Suprapubic skin (tissue), 4 donors: ENCODE data around the gene PTPRF. TPM values are rescaled to one million over a fixed set of nuclear protein-coding genes. Genes with fewer than 3 reads are reported as not detected.

Experiments used
- DNase-seq, 2 donors: peaks; one replicate each; pipeline ENCODE4 v3.0.0-alpha.2; 2019; ENCODE audit warnings: low spot score in 2 of 2
- H3K27ac ChIP-seq: fragments of 200-600 bp; sonication (generic); one replicate; pipeline ENCODE4 v1.5.1; 2019
- H3K27me3 ChIP-seq: fragments of 200-600 bp; sonication (generic); one replicate; pipeline ENCODE4 v1.5.1; 2019
- H3K36me3 ChIP-seq: fragments of 200-600 bp; sonication (generic); one replicate; pipeline ENCODE4 v1.5.1; 2019
- H3K4me1 ChIP-seq: fragments of 200-600 bp; sonication (generic); one replicate; pipeline ENCODE4 v1.5.1; 2019
- H3K4me3 ChIP-seq: fragments of 200-600 bp; sonication (generic); one replicate; pipeline ENCODE4 v1.5.1; 2019; ENCODE audit warnings: mild to moderate bottlenecking
- H3K9me3 ChIP-seq: fragments of 200-600 bp; sonication (generic); one replicate; pipeline ENCODE4 v1.5.1; 2019
- CTCF ChIP-seq, 2 donors: fragments of 200-600 bp in 1 of 2; fragments of 450-650 bp in 1 of 2; sonication (generic) in 1 of 2; IDR thresholded peaks; one replicate each; pipeline ENCODE4 v1.5.1; 2016 to 2019; ENCODE audit warnings: antibody characterized with exemption in 2 of 2, mild to moderate bottlenecking in 1 of 2, moderate library complexity in 1 of 2
- EP300 ChIP-seq: sonication (generic); formaldehyde crosslinking; IDR thresholded peaks from one replicate; pipeline ENCODE4 v1.6.1; 2017; ENCODE audit warnings: antibody characterized with exemption
- POLR2A ChIP-seq, 2 donors: fragments of 450-650 bp; IDR thresholded peaks; one replicate each; pipeline ENCODE4 v1.6.1; 2017; ENCODE audit warnings: antibody characterized with exemption in 2 of 2, mild to moderate bottlenecking in 2 of 2, moderate library complexity in 2 of 2
- POLR2AphosphoS5 ChIP-seq, 3 donors: sonication (generic); formaldehyde crosslinking; IDR thresholded peaks; one replicate each; pipeline ENCODE4 v1.6.1; 2017; ENCODE audit warnings: antibody characterized with exemption in 3 of 3
- WGBS: methylation state at CpG from one replicate; pipeline ENCODE4 v1.1.5; 2018; 5-methylcytosine and 5-hydroxymethylcytosine counted together
- total RNA-seq, 4 donors: library from RNA; depleted of rRNA; stranded (reverse); fragments of >200 nt; gene quantifications; one replicate each; pipeline ENCODE4 v1.1.0, GENCODE V29; 2016

The PTPRF gene
- total RNA-seq, 4 donors from 2014 or later = 209 to 373 (median 289) TPM

GRCh38 chr1:43538143-43538487 lies 7.4 kb downstream of the PTPRF start:
- DNase-seq = no peak
- TF ChIP-seq CTCF (IDR thresholded peaks at IDR 0.05) = no peak
- TF ChIP-seq POLR2AphosphoS5 (IDR thresholded peaks at IDR 0.05) = no peak
- TF ChIP-seq EP300 = no peak
- TF ChIP-seq POLR2A (IDR thresholded peaks at IDR 0.05) = no peak
- Histone ChIP-seq H3K27me3 (no peaks in the 10 kb centered on the region), H3K36me3 (peaks cover 6% of the 10 kb centered on the region), H3K4me3 (no peak overlapping the region), H3K4me1 (peaks cover 95% of the 10 kb centered on the region), H3K9me3 (no peaks in the 10 kb centered on the region), H3K27ac (peak overlapping the region; percentile 81)
- WGBS = 95% methylated on average over 3 of the region's 3 CpGs

GRCh38 chr1:43538969-43539368 lies 8.3 kb downstream of the PTPRF start:
- H3K4me3 ChIP-seq = no peak overlapping the region
- TF ChIP-seq EP300 (no peak), POLR2A (IDR thresholded peaks at IDR 0.05) (no peak), POLR2AphosphoS5 (IDR thresholded peaks at IDR 0.05) (no peak), CTCF (IDR thresholded peaks at IDR 0.05) (no peak)
- no peak overlapping the region for H3K27ac ChIP-seq
- no peak for DNase-seq
- H3K36me3 ChIP-seq = peaks cover 6% of the 10 kb centered on the region
- 92% methylated on average over 4 of the region's 4 CpGs for WGBS
- peaks cover 96% of the 10 kb centered on the region for H3K4me1 ChIP-seq
- no peaks in the 10 kb centered on the region for H3K27me3 ChIP-seq
- no peaks in the 10 kb centered on the region for H3K9me3 ChIP-seq

- H3K4me3 ChIP-seq = no peak overlapping the region
- no peaks in the 10 kb centered on the region for H3K27me3 ChIP-seq
- no peak for DNase-seq
- H3K36me3 ChIP-seq = peaks cover 6% of the 10 kb centered on the region
- H3K9me3 ChIP-seq = no peaks in the 10 kb centered on the region
- peak overlapping the region; percentile 69 for H3K27ac ChIP-seq
- 86% methylated on average over 7 of the region's 7 CpGs for WGBS
- H3K4me1 ChIP-seq = peaks cover 96% of the 10 kb centered on the region
- TF ChIP-seq EP300 (no peak), POLR2AphosphoS5 (IDR thresholded peaks at IDR 0.05) (no peak), CTCF (IDR thresholded peaks at IDR 0.05) (no peak), POLR2A (IDR thresholded peaks at IDR 0.05) (no peak)
These were observed 9.2 kb downstream of the PTPRF start for GRCh38 chr1:43539726-43540434.

- no peak overlapping the region for H3K4me3 ChIP-seq
- H3K36me3 ChIP-seq = peaks cover 6% of the 10 kb centered on the region
- H3K4me1 ChIP-seq = peaks cover 96% of the 10 kb centered on the region
- no peaks in the 10 kb centered on the region for H3K27me3 ChIP-seq
- no peaks in the 10 kb centered on the region for H3K9me3 ChIP-seq
- DNase-seq = no peak
- TF ChIP-seq POLR2A (IDR thresholded peaks at IDR 0.05) (no peak), CTCF (IDR thresholded peaks at IDR 0.05) (no peak), EP300 (no peak), POLR2AphosphoS5 (IDR thresholded peaks at IDR 0.05) (no peak)
- 33% methylated on average over 6 of the region's 15 CpGs for WGBS
- H3K27ac ChIP-seq = peak overlapping the region; percentile 69
These were observed 10.0 kb downstream of the PTPRF start for GRCh38 chr1:43540653-43541071.

GRCh38 chr1:43541141-43541540 lies 10.5 kb downstream of the PTPRF start:
- Histone ChIP-seq H3K4me1 (peaks cover 96% of the 10 kb centered on the region), H3K9me3 (no peaks in the 10 kb centered on the region), H3K27me3 (no peaks in the 10 kb centered on the region), H3K36me3 (peaks cover 6% of the 10 kb centered on the region), H3K4me3 (no peak overlapping the region), H3K27ac (peak overlapping the region; percentile 69)
- no peak for DNase-seq
- TF ChIP-seq POLR2A (IDR thresholded peaks at IDR 0.05) (no peak), EP300 (no peak), CTCF (IDR thresholded peaks at IDR 0.05) (no peak), POLR2AphosphoS5 (IDR thresholded peaks at IDR 0.05) (no peak)
- 59% methylated on average over 5 of the region's 5 CpGs for WGBS
